IMR-90 (cell line): Measurements from ENCODE around the gene EXOC6. TPM values are rescaled to one million over a fixed set of nuclear protein-coding genes. Genes with fewer than 3 reads are reported as not detected.

ENCODE experiments used
- ATAC-seq: fragments of 200-7000 bp; cut with Tn5 transposase; 2 replicates; pipeline ENCODE4 v1.9.1; 2020; ENCODE audit warnings: low read depth, mild to moderate bottlenecking, moderate library complexity
- BruUV-seq: library from RNA; stranded (reverse); fragments of 400-500 nt; replicated peaks from 2 replicates; lab custom pipeline; 2021; lab: Mats Ljungman, UMichigan
- CTCF ChIA-PET: fragments of 300-600 bp; formaldehyde crosslinking; extraction: SDS; loops from one replicate; lab custom pipeline; 2021; ENCODE audit warnings: antibody characterized with exemption; lab: Yijun Ruan, JAX
- POLR2A ChIA-PET: fragments of 300-600 bp; sonication (Branson Sonifier 250); formaldehyde crosslinking; loops from one replicate; lab custom pipeline; 2022; ENCODE audit warnings: antibody characterized with exemption; ENCODE audit not compliant: unreplicated experiment; lab: Charles Lee
- DNase-seq: peaks from one replicate; pipeline ENCODE4 v3.0.0; 2013
- H2AFZ ChIP-seq: replicated peaks from 2 replicates; pipeline ENCODE3; 2013; ENCODE audit warnings: low read length, mild to moderate bottlenecking; ENCODE audit not compliant: poor library complexity
- H2AK5ac ChIP-seq: 2 replicates; pipeline ENCODE4 v1.6.1; 2013; ENCODE audit warnings: low read depth, low read length, inconsistent platforms
- H2AK9ac ChIP-seq: replicated peaks from 2 replicates; pipeline ENCODE3; 2013; ENCODE audit warnings: mild to moderate bottlenecking, low read depth, low read length, moderate library complexity; ENCODE audit not compliant: poor library complexity
- H2BK120ac ChIP-seq: 2 replicates; pipeline ENCODE4 v1.6.1; 2013; ENCODE audit warnings: low read depth, low read length, inconsistent platforms
- H2BK15ac ChIP-seq: 3 replicates; pipeline ENCODE4 v1.6.1; 2013; ENCODE audit warnings: low read depth, low read length, inconsistent platforms
- H2BK20ac ChIP-seq: 2 replicates; pipeline ENCODE4 v1.6.1; 2013; ENCODE audit warnings: low read depth, mild to moderate bottlenecking, inconsistent platforms, low read length, moderate library complexity
- H2BK5ac ChIP-seq: 2 replicates; pipeline ENCODE4 v1.6.1; 2013; ENCODE audit warnings: mild to moderate bottlenecking, low read depth, low read length, inconsistent platforms; ENCODE audit not compliant: poor library complexity, severe bottlenecking
- H3K14ac ChIP-seq: replicated peaks from 2 replicates; pipeline ENCODE4 v1.6.1; 2013; ENCODE audit warnings: low read depth, low read length, inconsistent platforms
- H3K18ac ChIP-seq: 2 replicates; pipeline ENCODE4 v1.6.1; 2013; ENCODE audit warnings: low read depth, low read length, control low read depth
- H3K23ac ChIP-seq: 2 replicates; pipeline ENCODE4 v1.6.1; 2013; ENCODE audit warnings: low read depth, low read length, inconsistent platforms
- H3K27ac ChIP-seq: 2 replicates; pipeline ENCODE4 v1.5.1; 2013; ENCODE audit warnings: mild to moderate bottlenecking, control low read depth, low read length; ENCODE audit not compliant: insufficient read depth
- H3K27me3 ChIP-seq: 2 replicates; pipeline ENCODE4 v1.6.1; 2013; ENCODE audit warnings: low read length; ENCODE audit not compliant: control insufficient read depth, insufficient read depth
- H3K36me3 ChIP-seq: 2 replicates; pipeline ENCODE4 v1.6.1; 2013; ENCODE audit warnings: low read length, mixed read lengths; ENCODE audit not compliant: control insufficient read depth, insufficient read depth
- H3K4ac ChIP-seq: 2 replicates; pipeline ENCODE4 v1.6.1; 2013; ENCODE audit warnings: low read depth, low read length, inconsistent platforms
- H3K4me1 ChIP-seq: 2 replicates; pipeline ENCODE4 v1.6.1; 2013; ENCODE audit warnings: low read length, mixed read lengths; ENCODE audit not compliant: control insufficient read depth, insufficient read depth
- H3K4me2 ChIP-seq: 2 replicates; pipeline ENCODE4 v1.6.1; 2013; ENCODE audit warnings: low read depth, mild to moderate bottlenecking, control low read depth, low read length, moderate library complexity
- H3K4me3 ChIP-seq: 2 replicates; pipeline ENCODE4 v1.5.1; 2013; ENCODE audit warnings: low read depth, mild to moderate bottlenecking, control low read depth, low read length, moderate library complexity; ENCODE audit not compliant: insufficient read depth
- H3K56ac ChIP-seq: 2 replicates; pipeline ENCODE4 v1.6.1; 2013; ENCODE audit warnings: low read length, inconsistent platforms; ENCODE audit not compliant: insufficient read depth; ENCODE audit errors: extremely low read depth
- H3K79me1 ChIP-seq, 2 experiments: 2 replicates each; pipeline ENCODE4 v1.6.1; 2013; ENCODE audit warnings: low read length in 2 of 2, inconsistent platforms in 1 of 2, low read depth in 1 of 2
- H3K9ac ChIP-seq: 2 replicates; pipeline ENCODE4 v1.6.1; 2013; ENCODE audit warnings: low read depth, low read length, control low read depth
- H3K9me1 ChIP-seq: 2 replicates; pipeline ENCODE4 v1.6.1; 2013; ENCODE audit warnings: low read length, inconsistent platforms; ENCODE audit not compliant: insufficient read depth
- H3K9me3 ChIP-seq: 2 replicates; pipeline ENCODE4 v1.6.1; 2013; ENCODE audit warnings: low read length; ENCODE audit not compliant: control insufficient read depth, insufficient read depth
- H4K20me1 ChIP-seq: 2 replicates; pipeline ENCODE4 v1.6.1; 2013; ENCODE audit warnings: low read length, inconsistent platforms; ENCODE audit not compliant: insufficient read depth
- H4K5ac ChIP-seq: 2 replicates; pipeline ENCODE4 v1.6.1; 2013; ENCODE audit warnings: mild to moderate bottlenecking, low read depth, low read length, control low read depth
- H4K8ac ChIP-seq, 2 experiments: 2 replicates each; pipeline ENCODE4 v1.6.1; 2013; ENCODE audit warnings: low read depth in 2 of 2, low read length in 2 of 2, control low read depth in 1 of 2, inconsistent platforms in 1 of 2
- H4K91ac ChIP-seq: 2 replicates; pipeline ENCODE4 v1.6.1; 2013; ENCODE audit warnings: low read depth, low read length, inconsistent platforms; ENCODE audit not compliant: insufficient read depth
- CEBPB ChIP-seq: IDR thresholded peaks from 2 replicates; pipeline ENCODE4 v1.6.1; 2012; ENCODE audit warnings: low read depth, low read length, improper control_type of control experiment
- CHD1 ChIP-seq: IDR thresholded peaks from 2 replicates; pipeline ENCODE4 v1.6.1; 2012; ENCODE audit warnings: low read depth, low read length, improper control_type of control experiment
- CTCF ChIP-seq: conservative IDR thresholded peaks from 2 replicates; pipeline ENCODE4 v1.5.1; 2012; ENCODE audit warnings: mild to moderate bottlenecking, low read depth, low read length, improper control_type of control experiment
- FOS ChIP-seq: fragments of 150-350 bp; IDR thresholded peaks from 2 replicates; pipeline ENCODE4 v1.6.1; 2016; ENCODE audit warnings: low read depth, low read length
- MAZ ChIP-seq: IDR thresholded peaks from 2 replicates; pipeline ENCODE4 v1.6.1; 2012; ENCODE audit warnings: low read depth, mild to moderate bottlenecking, low read length, improper control_type of control experiment, moderate library complexity, borderline replicate concordance
- NFE2L2 ChIP-seq: fragments of 150-350 bp; IDR thresholded peaks from 2 replicates; pipeline ENCODE4 v1.6.1; 2016; ENCODE audit warnings: low read depth, mild to moderate bottlenecking, low read length
- POLR2A ChIP-seq: IDR thresholded peaks from 2 replicates; pipeline ENCODE4 v1.6.1; 2012; ENCODE audit warnings: mild to moderate bottlenecking, low read depth, low read length
- RAD21 ChIP-seq: IDR thresholded peaks from 2 replicates; pipeline ENCODE4 v1.6.1; 2012; ENCODE audit warnings: low read length, improper control_type of control experiment
- RCOR1 ChIP-seq: IDR thresholded peaks from 2 replicates; pipeline ENCODE4 v1.6.1; 2012; ENCODE audit warnings: mild to moderate bottlenecking, low read length, improper control_type of control experiment; ENCODE audit not compliant: insufficient replicate concordance
- RFX5 ChIP-seq: IDR thresholded peaks from 2 replicates; pipeline ENCODE4 v1.8.0; 2012; ENCODE audit warnings: low read depth, mild to moderate bottlenecking, low read length, moderate library complexity
- SMC3 ChIP-seq: fragments of 150-350 bp; IDR thresholded peaks from 2 replicates; pipeline ENCODE4 v1.6.1; 2016; ENCODE audit warnings: low read depth, mild to moderate bottlenecking, antibody characterized with exemption, low read length, moderate library complexity
- USF2 ChIP-seq: fragments of 150-350 bp; IDR thresholded peaks from 2 replicates; pipeline ENCODE4 v1.6.1; 2017; ENCODE audit warnings: mild to moderate bottlenecking, antibody characterized with exemption, low read length, low read depth
- dilution Hi-C: fragments of 300-500 bp; cut with HindIII; formaldehyde crosslinking; loops from one replicate; pipeline ENCODE4 v1.14.3; 2018; ENCODE audit warnings: low sequenced_read_pairs; ENCODE audit not compliant: unreplicated experiment
- in situ Hi-C: fragments of 300-500 bp; cut with MboI; formaldehyde crosslinking; loops from 3 replicates; pipeline ENCODE4 v1.14.3; 2019; ENCODE audit warnings: low sequenced_read_pairs, inconsistent platforms, mixed read lengths
- intact Hi-C: fragments of 100-400 bp; cut with micrococcal nuclease; formaldehyde crosslinking; loops from 2 replicates; pipeline ENCODE4 v1.10.0; 2022
- polyA plus RNA-seq, 3 experiments: library from polyadenylated mRNA; depleted of rRNA; stranded (reverse); fragments of >200 nt; gene quantifications; 2 replicates each; pipeline ENCODE4 v1.2.3, GENCODE V29; 2012; ENCODE audit warnings: low replicate concordance in 1 of 3
- total RNA-seq: library from RNA; depleted of rRNA; stranded (reverse); fragments of >200 nt; gene quantifications from 2 replicates; pipeline ENCODE4 v1.2.3, GENCODE V29; 2012

The EXOC6 gene
- total and polyA plus RNA-seq, 2 of the 4 experiments (the other 2 are of a cell fraction): 4.5 to 11.5 TPM

- BruUV-seq: no TSS peak
- H3K36me3 ChIP-seq: no peaks in the 10 kb centered on the region
- H2AFZ ChIP-seq: no peak overlapping the region
- POLR2A ChIA-PET: no interaction called here
- intact Hi-C loops (no loop called here), in situ Hi-C loops (no loop called here), dilution Hi-C loops (no loop called here)
- no peak overlapping the region for H3K9ac ChIP-seq
- H3K4me3 ChIP-seq: no peak overlapping the region
- peaks cover 2% of the 10 kb centered on the region for H3K9me3 ChIP-seq
- H3K79me1 ChIP-seq: no peaks in the 10 kb centered on the region; a peak in 1 of 4 replicates
- no peak overlapping the region for H2BK120ac ChIP-seq
- no peak overlapping the region for H2AK5ac ChIP-seq
- DNase-seq (no peak), ATAC-seq (no peak)
- no peak overlapping the region for H4K8ac ChIP-seq
- H3K14ac ChIP-seq: no peak overlapping the region
- H4K91ac ChIP-seq: no peak overlapping the region
- no peak overlapping the region for H3K4me2 ChIP-seq
- CTCF ChIA-PET: no interaction called here
- no peaks in the 10 kb centered on the region for H4K20me1 ChIP-seq
- no peak overlapping the region for H2BK5ac ChIP-seq
- H3K18ac ChIP-seq: no peak overlapping the region
- H3K4ac ChIP-seq: no peak overlapping the region
- no peaks in the 10 kb centered on the region for H3K27me3 ChIP-seq
- no peak overlapping the region for H3K56ac ChIP-seq
- no peak overlapping the region for H3K27ac ChIP-seq
- H2AK9ac ChIP-seq: no peak overlapping the region
- no peak overlapping the region for H2BK15ac ChIP-seq
- H3K9me1 ChIP-seq: 0 out of 2 replicates have a peak, but pooled peaks cover 4% of the 10 kb centered on the region
- TF ChIP-seq FOS: no peak
- TF ChIP-seq RAD21: no peak
- no peak for TF ChIP-seq SMC3
- TF ChIP-seq RCOR1: no peak
- no peak for TF ChIP-seq NFE2L2
- TF ChIP-seq CTCF: no peak
- no peak for TF ChIP-seq RFX5
- TF ChIP-seq USF2: no peak
- no peak for TF ChIP-seq MAZ
- TF ChIP-seq POLR2A: no peak
- TF ChIP-seq CEBPB: no peak
- no peak for TF ChIP-seq CHD1
- peaks cover 10% of the 10 kb centered on the region for H3K4me1 ChIP-seq
- no peak overlapping the region for H3K23ac ChIP-seq
- no peak overlapping the region for H2BK20ac ChIP-seq
- no peak overlapping the region for H4K5ac ChIP-seq
Observed at GRCh38 chr10:93027508-93027907, 179.2 kb downstream of the EXOC6 start.
